DMS 273 treated with DMSO at 0.1 percent for 48 hours (cell line): ENCODE data around the gene GDF2.

Experiments used
- DNase-seq: peaks from one replicate; lab custom pipeline; 2025; lab: John Stamatoyannopoulos, UW

Gene GDF2

DNA sequence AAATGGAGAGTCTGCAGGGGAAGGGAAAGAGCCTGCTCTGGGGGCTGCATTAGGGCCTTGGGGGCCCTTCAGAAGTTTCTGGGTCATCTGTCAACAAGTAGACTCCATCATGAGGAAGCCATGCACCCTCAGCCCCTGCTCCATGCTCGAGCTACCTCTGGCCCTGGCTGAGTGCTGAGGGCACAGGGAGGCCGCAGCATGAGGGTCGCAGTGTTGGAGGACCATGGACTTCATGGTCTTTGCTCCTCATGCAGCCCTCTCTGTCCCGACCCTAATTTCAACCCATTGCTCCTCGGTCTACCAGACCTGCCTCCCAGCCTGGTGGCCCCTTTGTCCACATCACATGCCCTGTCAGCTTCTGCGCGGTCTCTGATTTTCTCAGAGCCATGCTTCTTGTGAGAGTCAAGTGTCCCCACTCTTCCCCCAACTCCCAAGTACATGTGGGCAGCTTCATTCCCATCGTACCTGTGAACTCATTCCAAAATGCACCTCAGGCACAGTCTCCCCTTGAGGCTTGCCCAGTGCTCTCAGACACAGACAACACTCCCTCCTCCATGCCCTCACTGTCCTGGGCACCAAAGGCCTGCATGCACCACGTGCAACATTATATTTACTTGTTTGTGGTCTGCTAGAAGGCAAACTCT is 47.1 kb downstream of the GDF2 start:
- no peak for DNase-seq

DNA sequence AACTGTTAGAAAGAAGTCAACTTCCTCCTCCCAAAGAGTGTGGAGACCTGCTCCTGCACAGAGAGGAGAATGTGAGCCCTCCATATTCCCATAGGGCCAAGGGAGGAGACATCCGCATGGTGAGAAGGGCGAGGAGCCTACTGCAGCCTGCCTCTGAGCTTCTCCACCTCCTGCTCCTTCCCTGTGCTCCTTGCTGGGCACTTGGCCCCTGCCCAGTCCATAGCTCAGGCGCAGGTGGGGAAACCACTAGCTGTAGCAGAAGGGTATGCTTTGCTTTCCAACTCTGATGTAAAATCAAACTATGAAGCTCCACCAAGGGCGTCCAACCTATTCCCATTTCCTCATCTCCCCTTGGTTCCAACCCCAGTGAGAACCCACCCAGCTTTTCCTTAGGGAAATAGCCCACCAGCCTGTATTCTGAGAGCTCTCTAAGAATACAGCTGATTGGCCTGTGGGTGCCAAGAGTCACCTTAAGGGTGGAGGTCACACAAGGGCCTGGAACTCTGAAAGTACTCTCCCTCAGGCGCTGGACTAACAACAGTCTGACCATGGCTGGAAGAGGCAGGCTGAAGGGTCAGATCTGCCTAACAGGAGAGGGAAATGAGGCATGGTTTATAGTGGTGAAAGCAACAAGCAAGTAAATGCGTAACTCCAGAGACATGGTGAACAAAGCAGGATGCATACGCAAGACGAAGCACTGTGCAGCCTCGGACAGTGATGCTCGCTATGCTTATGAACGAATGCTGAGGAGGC is 47.9 kb downstream of the GDF2 start:
- no peak for DNase-seq

DNA sequence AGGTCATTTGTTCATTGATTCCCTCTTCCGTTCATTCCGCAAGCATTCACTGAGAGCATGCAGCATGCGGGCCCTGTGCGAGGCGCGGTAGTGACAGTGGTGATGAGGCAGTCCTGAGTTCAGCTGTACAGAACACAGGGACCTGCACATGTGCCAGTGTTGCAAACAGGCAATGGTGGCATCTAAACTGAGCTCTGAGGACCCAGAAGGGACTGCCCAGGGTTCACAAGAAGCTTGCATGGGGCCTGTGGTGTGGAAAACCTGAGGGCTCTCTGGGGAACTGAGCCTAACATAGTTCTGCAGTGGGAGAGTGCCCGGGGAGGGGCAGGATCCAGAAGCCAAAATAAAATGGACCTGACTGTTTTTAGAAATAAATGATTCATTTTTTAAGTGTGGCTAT is 48.6 kb downstream of the GDF2 start:
- no peak for DNase-seq

DNA sequence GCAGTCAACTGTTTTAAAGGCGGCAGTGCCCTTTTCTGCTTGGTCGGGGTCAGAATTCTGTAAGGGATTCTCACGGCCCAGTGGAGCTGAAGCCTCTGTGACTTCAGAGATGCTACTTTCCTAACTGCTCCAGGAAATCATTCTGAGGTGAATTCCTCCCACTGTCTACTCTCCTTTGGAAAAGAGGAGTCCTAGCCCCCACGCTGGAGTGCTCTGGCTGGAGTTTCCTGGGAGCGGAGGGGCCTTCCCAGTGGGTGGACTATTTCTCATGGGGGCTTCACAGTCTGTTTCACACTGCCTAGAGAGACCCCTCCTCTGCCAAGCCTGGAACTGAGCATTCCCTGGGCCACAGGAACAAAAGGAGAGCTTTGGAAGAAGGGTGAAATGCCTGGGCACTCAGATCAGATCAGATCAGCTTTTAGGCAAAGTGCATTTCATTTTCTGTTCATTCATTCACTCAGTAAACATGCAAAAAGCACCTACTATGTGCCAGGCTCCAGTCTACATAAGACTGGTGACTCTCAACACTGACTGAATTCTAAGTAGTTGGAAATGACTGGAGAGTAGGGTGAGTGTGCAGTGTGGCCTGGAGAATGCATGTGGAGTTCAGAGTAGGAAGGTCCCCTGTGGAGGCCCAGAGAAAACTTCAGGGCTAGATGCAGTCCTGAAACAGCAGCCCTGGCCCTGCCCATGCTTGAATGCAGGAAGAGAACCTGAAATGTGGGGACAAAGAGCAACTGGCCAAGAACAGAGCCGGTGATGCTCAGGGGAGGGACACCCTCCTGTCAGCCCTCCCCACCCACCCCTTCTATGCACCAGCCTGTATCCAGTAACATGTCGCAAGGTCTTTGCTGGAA is 49.6 kb downstream of the GDF2 start:
- DNase-seq, result no peak

DNA sequence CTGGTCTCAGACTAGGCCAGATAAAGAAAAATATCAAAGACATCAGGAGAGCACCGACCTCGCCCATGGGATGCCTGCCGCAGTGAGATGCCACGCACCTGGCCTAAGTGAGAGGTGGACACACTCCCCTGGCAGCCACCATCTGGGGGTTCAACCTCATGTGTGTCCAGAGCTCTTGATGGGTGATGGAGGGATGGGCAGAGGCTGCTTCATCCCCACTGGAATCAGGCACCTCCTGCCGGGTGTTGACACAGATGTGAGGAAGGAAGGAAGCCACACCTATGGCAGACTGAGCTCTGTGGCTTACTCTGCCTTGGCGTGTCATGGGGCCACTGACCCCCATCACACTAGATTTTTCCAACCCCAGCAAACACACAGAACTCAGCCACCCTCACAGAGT is 50.5 kb downstream of the GDF2 start:
- no peak for DNase-seq

DNA sequence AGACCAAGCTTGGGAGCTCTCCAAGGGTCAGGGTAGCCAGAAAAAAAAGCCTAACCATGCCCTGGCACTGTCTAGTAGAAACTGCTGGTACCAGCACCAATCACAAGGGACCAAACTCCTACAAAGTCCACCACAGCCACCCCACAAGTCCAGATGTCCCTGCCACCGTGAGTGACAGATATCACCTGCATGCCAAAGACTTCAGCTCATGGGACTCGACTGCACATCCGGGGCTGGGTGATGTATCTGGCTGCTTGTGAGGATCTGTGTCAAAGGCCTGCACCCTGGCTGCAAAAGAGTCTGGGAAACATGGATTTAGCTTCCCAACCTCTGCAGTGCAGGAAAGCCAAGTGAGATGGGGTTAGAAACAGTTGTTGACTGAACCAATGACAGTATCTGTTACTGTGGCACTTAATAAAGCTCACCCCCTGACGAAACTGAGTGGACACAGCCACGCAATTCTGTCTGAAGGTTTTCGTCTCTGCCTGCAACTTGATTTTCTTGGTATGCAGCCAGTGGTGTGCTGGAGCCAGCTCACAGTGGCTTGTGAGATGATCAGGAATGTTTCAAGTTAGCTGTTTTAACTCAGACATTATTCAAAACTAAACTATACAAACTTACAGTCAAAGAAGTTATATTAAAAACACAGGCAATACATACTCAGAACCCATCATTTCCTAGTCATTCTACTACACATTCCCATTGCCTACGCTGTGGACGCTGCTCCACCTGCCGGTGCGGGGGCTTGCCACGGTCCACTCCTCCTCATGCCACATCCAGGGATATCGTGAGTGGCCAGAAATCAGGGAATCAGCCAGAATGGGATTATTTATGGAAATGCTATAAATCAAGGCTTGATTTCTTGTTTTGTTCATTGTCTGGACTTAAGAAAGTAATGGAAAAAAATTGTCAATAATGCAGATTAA is 52.6 kb downstream of the GDF2 start:
- DNase-seq, result no peak

DNA sequence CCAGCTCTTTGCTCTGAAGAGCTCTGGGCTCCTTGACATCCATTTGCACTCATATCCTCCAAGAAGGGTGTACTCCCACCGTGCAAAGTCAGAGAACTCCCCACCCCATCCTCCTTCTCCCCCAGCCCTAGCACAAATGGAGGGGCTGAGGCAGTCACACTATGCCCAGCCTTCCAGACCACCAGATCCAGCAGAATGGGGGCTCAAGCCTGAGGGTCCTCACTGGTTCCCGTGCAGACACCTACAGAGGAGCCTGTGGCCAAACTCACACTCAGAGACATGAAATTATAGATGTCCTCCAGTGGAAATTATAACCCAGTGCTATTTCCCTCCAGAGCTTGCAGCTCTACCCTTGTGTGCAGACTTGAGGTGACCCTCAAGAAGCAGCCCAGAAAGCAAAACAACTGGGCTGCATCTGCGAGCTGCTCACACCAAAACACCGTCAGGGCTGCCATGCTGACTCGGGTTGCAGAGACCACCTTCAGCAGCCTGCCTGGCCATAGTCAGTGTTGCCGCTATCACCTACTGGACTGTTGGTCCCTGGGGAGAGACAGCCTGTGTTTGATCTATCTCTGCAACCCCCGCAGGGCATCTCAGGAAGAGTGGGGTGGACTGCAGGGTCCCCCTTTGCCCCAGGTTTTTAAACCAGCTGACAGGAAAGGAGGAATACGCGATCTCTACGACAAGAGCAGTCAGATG is 54.4 kb downstream of the GDF2 start:
- no peak for DNase-seq
